Cardiac muscle cell (in vitro differentiated cells and primary cell): ENCODE data around the gene P2RY4. TPM values are rescaled to one million over a fixed set of nuclear protein-coding genes. Genes with fewer than 3 reads are reported as not detected.
A peak's percentile ranks its signal among the peaks of the same experiment; 100 is the strongest.
"Not testable (repeated sequence)": the region's sequence is repeated elsewhere in the genome, so short reads cannot be mapped to it uniquely, and the experiment has no call there.

Source experiments
- DNase-seq, 2 donors: peaks; one replicate each; pipeline versions ENCODE4 v3.0.0 to v3.0.0-alpha.2; 2010 to 2017; ENCODE audit warnings: low read depth in 1 of 2, low spot score in 1 of 2
- H3K27ac ChIP-seq: fragments of 200-600 bp; sonication (generic); 2 replicates; pipeline ENCODE4 v1.5.1; 2016
- H3K27me3 ChIP-seq: fragments of 200-600 bp; sonication (generic); 2 replicates; pipeline ENCODE4 v1.6.0; 2016; ENCODE audit warnings: control low read depth
- H3K36me3 ChIP-seq: fragments of 200-600 bp; sonication (generic); 2 replicates; pipeline ENCODE4 v1.5.1; 2016; ENCODE audit warnings: control low read depth
- H3K4me1 ChIP-seq: fragments of 200-600 bp; sonication (generic); 2 replicates; pipeline ENCODE4 v1.8.1; 2017; ENCODE audit warnings: low read depth, mild to moderate bottlenecking, mixed run types
- H3K4me3 ChIP-seq: fragments of 200-600 bp; sonication (generic); 2 replicates; pipeline ENCODE4 v1.5.1; 2016; ENCODE audit warnings: mild to moderate bottlenecking
- H3K9me3 ChIP-seq: fragments of 200-600 bp; sonication (generic); 2 replicates; pipeline ENCODE4 v1.5.1; 2017; ENCODE audit warnings: low read depth, mild to moderate bottlenecking, control low read depth
- polyA plus RNA-seq: library from polyadenylated mRNA; unstranded; fragments of >200 nt; fragmentation: Nextera tagmentation; extraction: Ambion mirVana; gene quantifications from 2 replicates; pipeline ENCODE4 v1.2.1, GENCODE V29; 2016
- total RNA-seq: library from RNA; depleted of rRNA; stranded (reverse); fragments of >200 nt; gene quantifications from 2 replicates; pipeline ENCODE4 v1.2.3, GENCODE V29; 2016
- TF ChIP-seq, protein P1 (sequence below): IDR thresholded peaks from 2 replicates; pipeline ENCODE4 v1.5.1; 2012; ENCODE audit warnings: low read depth, mild to moderate bottlenecking, low read length

The P2RY4 gene
- total and polyA plus RNA-seq, 2 experiments from 2014 or later = 0.09 TPM; not detected in 1

DNA sequence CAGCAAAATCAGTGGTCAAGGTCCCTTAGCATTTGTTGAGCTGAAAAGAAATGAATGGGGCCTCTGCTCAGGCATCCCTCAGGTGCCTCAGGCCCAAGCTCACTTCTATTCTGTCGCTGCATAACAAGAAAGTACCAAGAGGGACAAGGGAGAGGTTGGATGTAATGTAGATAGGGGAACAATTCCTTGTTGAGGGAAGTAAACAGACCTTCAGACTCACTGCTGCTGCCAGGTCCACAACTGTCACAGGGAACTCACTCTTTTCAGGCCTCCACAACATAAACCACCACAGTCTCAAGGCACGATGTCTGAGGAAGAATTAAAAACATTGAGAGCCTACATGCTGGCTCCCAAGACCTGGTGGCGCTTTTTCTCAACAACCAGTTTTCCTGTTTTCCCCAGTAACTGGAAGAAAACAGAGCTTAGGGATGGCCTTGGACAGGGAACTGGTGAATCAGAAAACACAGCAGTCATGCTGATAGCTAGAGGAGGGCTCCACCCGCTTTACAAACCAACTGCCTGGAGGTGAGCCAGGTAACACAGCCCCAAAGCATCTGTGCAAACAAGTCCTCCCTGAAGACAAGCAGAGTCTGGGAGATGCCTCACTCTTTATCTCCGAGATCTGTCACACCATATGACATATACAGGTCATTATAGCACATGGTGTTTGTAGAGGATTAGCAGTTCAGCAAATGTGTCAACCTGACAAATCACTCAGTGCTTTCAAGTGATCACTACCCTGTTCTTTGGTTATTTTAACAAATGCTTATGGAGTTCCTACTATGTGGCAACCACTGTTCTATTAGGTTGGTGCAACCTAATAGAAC lies 39.9 kb downstream of the P2RY4 start:
- H3K27ac ChIP-seq = no peak overlapping the region
- no peaks in the 10 kb centered on the region for H3K27me3 ChIP-seq
- no peak overlapping the region for H3K4me3 ChIP-seq
- H3K4me1 ChIP-seq = no peaks in the 10 kb centered on the region
- TF ChIP-seq, protein P1, sequence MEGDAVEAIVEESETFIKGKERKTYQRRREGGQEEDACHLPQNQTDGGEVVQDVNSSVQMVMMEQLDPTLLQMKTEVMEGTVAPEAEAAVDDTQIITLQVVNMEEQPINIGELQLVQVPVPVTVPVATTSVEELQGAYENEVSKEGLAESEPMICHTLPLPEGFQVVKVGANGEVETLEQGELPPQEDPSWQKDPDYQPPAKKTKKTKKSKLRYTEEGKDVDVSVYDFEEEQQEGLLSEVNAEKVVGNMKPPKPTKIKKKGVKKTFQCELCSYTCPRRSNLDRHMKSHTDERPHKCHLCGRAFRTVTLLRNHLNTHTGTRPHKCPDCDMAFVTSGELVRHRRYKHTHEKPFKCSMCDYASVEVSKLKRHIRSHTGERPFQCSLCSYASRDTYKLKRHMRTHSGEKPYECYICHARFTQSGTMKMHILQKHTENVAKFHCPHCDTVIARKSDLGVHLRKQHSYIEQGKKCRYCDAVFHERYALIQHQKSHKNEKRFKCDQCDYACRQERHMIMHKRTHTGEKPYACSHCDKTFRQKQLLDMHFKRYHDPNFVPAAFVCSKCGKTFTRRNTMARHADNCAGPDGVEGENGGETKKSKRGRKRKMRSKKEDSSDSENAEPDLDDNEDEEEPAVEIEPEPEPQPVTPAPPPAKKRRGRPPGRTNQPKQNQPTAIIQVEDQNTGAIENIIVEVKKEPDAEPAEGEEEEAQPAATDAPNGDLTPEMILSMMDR = no peak
- DNase-seq = peak in 1 of 2 donors; percentile 5
- H3K36me3 ChIP-seq = no peaks in the 10 kb centered on the region
- no peaks in the 10 kb centered on the region for H3K9me3 ChIP-seq

DNA sequence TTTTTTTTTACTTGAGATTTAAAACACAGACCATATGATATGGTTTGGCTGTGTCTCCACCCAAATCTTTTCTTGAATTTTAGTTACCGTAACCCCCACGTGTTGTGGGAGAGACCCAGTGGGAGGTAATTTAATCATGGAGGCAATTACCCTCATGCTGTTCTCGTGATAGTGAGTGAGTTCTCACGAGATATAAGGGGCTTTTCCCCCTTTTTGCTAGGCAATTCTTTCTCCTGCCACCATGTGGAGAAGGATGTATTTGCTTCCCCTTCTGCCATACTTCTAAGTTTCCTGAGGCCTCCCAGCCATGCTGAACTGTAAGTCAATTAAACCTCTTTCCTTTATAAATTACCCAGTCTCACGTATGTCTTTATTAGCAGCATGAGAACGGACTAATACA lies 50.4 kb downstream of the P2RY4 start:
- H3K4me3 ChIP-seq, H3K4me1 ChIP-seq, H3K27ac ChIP-seq, H3K9me3 ChIP-seq, DNase-seq, H3K27me3 ChIP-seq, H3K36me3 ChIP-seq: not testable (repeated sequence)

- Histone ChIP-seq H3K9me3 (no peaks in the 10 kb centered on the region), H3K36me3 (no peaks in the 10 kb centered on the region), H3K4me1 (no peaks in the 10 kb centered on the region), H3K27me3 (no peaks in the 10 kb centered on the region), H3K27ac (no peak overlapping the region), H3K4me3 (no peak overlapping the region)
- TF ChIP-seq, protein P1 = no peak
- DNase-seq = peak in 1 of 2 donors; percentile 21
Observed at GRCh38 chrX:70208479-70208878, 51.5 kb downstream of the P2RY4 start.

Other genes with a start within 250 kb of the P2RY4 start
- not detected in 2 replicates for gene AWAT2, start 210.3 kb downstream of the P2RY4 start, total RNA-seq
- not detected in 2 replicates for gene AWAT2, start 210.3 kb downstream of the P2RY4 start, polyA plus RNA-seq
- gene OTUD6A, start 197.7 kb downstream of the P2RY4 start, total RNA-seq = not detected in 2 replicates
- not detected in 2 replicates for gene OTUD6A, start 197.7 kb downstream of the P2RY4 start, polyA plus RNA-seq
- gene IGBP1, start 126.8 kb downstream of the P2RY4 start, total RNA-seq = 49.3 and 78.5 TPM in 2 replicates
- gene IGBP1, start 126.8 kb downstream of the P2RY4 start, polyA plus RNA-seq = 27.6 and 36.1 TPM in 2 replicates
- gene DGAT2L6, start 82.7 kb downstream of the P2RY4 start, total RNA-seq = not detected in 2 replicates
- not detected in 2 replicates for gene DGAT2L6, start 82.7 kb downstream of the P2RY4 start, polyA plus RNA-seq
- not detected in 2 replicates for gene AWAT1, start 25.5 kb downstream of the P2RY4 start, total RNA-seq
- not detected in 2 replicates for gene AWAT1, start 25.5 kb downstream of the P2RY4 start, polyA plus RNA-seq
- not detected in 2 replicates for gene ARR3, start 8.1 kb upstream of the P2RY4 start, total RNA-seq
- gene ARR3, start 8.1 kb upstream of the P2RY4 start, polyA plus RNA-seq = 0.10 and 0.32 TPM in 2 replicates
- gene RAB41, start 22.0 kb upstream of the P2RY4 start, total RNA-seq = not detected in 2 replicates
- 0.26 TPM in 1 of 2 replicates, not detected in the other for gene RAB41, start 22.0 kb upstream of the P2RY4 start, polyA plus RNA-seq
- gene PDZD11, start 29.7 kb upstream of the P2RY4 start, total RNA-seq = 26.3 and 34.9 TPM in 2 replicates
- gene PDZD11, start 29.7 kb upstream of the P2RY4 start, polyA plus RNA-seq = 62.9 and 75.8 TPM in 2 replicates
- 3.5 and 25.1 TPM in 2 replicates for gene KIF4A, start 29.9 kb upstream of the P2RY4 start, total RNA-seq
- 4.7 and 22.7 TPM in 2 replicates for gene KIF4A, start 29.9 kb upstream of the P2RY4 start, polyA plus RNA-seq
- gene GDPD2, start 163.1 kb upstream of the P2RY4 start, total RNA-seq = not detected in 2 replicates
- gene GDPD2, start 163.1 kb upstream of the P2RY4 start, polyA plus RNA-seq = not detected in 2 replicates
- gene DLG3, start 184.6 kb upstream of the P2RY4 start, total RNA-seq = 34.1 and 50.1 TPM in 2 replicates
- 27.1 and 28.8 TPM in 2 replicates for gene DLG3, start 184.6 kb upstream of the P2RY4 start, polyA plus RNA-seq